CD4-positive, alpha-beta T cell treated with Interleukin-4 for 1 hour (primary cell): ENCODE data around the gene SLC35F6.
"Not testable (repeated sequence)": the region's sequence is repeated elsewhere in the genome, so short reads cannot be mapped to it uniquely, and the experiment has no call there.

ENCODE experiments used
- DNase-seq, 2 donors: peaks; one replicate each; pipeline ENCODE4 v3.0.0-alpha.2; 2020 to 2022

Gene SLC35F6

DNA sequence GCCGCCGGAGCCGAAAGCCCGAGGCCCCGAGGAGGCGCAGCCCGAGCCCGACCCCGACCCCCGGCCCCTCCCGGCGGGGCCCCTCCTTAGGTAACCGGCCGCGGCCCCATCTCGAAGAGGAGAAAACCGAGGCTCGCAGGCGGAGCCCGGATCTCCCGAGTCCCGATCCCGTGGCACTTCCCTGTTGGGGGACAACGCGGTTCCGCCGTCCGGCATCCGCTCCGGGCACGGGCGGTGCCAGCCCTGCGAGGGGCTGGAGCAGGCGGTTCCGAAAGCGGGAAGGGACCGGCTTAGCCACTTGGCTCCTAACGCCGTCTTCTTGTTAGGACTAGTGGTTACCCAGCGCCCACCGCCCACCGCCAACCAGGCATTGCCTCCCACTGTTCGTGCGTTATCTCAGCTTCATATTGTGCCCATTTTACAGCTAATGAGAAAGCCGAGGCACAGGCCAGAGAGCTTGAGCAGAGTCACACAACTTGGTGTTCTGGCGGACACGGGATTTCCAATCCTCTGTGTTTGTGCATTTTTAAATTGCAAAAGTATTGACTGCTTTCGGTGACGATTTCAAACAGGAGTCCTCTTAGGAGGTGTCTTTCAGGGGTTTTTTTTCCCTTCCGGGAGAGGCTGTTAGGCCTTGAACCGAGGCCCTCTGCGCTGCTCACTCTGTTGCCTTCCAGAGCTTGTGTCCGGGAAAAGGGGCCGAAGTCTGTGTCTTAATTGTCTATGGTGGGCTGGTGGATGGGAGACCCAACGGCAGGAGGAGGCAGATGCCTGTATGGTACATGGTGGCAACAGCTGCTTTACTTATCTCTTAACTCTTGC, 22.3 kb downstream of the SLC35F6 start:
- DNase-seq = no peak

DNA sequence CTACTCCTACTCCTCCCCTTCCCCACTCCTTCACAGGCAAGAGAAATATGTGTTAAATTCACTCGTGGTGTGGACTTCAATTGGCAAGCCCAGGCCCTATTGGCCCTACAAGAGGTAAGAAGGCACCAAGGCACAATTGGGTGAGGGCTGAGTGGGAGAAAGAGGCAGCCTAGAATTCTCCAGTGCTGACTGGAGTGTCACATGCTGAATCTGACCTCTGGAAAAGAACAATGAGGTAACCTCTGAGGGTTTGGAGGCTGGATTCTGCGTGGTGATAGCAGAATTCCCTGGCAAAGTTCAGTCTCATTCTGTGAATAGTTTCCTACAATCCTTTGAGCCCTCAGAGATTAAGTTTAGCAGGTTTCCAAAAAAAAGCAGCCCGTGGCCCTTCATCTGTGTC, 28.6 kb downstream of the SLC35F6 start:
- no peak for DNase-seq

DNA sequence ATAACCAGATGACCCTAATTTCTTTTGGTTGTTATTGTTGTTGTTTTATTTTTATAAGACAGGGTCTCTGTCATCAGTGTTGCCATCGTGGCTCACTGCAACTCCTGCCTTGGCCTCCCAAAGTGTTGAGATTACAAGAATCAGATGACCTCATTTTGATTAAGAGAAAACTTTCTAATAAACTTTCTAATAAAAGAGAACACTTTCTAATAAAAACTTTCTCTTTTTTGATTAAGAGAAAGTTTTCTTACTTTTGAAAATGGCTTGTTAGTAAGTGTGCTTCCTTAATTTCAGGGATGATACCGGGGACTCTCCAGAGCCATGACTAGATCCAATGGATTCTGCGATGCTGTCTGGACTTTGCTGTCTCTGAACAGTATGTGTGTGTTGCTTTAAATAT, 29.4 kb downstream of the SLC35F6 start:
- DNase-seq = no peak

DNA sequence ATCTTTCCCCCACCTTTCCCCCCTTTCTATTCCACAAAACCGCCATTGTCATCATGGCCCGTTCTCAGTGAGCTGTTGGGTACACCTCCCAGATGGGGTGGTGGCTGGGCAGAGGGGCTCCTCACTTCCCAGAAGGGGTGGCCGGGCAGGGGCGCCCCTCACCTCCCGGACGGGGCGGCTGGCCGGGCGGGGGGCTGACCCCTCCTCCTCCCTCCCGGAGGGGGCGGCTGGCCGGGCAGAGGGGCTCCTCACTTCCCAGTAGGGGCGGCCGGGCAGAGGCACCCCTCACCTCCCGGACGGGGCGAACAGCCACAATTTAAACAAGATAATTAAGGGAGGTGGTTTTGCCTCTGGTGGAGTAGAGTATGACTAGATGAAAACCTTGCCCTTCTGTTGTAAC, 31.1 kb downstream of the SLC35F6 start:
- not testable (repeated sequence) for DNase-seq

DNA sequence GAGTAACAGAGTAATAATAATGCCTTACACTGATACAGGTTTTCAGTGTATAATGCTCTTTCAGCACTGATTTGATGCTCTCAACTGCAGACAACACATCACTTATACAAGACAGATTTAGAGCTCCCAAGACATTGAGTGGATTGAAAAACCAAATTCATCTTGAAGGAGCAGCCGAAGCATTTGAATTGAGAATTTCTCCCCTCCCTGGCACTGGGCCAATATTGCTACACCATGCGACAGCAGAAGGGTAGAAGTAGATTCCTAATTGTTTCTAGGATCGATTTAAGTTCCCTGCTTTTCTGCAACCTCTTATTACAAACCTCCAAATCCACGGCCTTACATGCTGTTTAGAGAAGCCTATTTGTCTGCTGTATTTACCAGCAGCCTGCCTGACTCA, 37.2 kb downstream of the SLC35F6 start:
- DNase-seq = no peak

DNA sequence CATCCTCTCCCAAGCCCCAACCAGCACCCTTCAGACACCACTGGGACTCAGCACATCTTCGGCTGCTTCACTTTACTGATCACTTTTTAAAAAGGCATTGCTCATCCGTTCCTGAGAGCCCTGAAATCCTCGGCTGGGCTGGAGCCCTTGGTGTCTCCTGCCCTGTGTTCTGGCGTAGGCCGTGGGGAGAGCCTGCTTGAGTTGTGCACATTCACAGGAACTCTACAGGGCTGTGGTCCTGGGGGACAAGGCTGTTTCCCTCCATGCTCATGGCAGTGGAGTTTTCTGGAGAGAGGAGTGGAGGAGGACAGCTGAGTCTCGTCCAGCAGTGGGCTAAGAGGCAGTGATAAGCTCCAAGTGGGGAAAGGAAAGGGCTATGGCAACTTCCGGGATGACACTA, 37.7 kb downstream of the SLC35F6 start:
- DNase-seq = no peak

DNA sequence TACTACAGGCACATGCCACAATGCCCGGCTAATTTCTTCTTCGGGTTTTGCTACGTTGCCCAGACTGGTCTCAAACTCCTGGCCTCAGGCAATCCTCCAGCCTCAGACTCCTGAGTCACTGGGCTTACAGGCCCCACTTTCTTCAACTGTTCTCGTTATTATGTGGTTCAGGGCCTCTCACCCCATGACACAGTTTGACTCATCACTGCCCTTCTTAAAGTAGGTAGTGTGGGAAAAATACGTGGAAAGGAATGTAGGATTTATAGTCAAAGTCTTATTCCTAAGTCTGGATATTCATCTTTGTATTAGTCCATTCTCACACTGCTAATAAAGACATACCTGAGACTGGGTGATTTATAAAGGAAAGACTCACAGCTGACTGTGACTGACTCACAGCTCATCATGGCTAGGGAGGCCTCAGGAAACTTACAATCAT, 41.2 kb downstream of the SLC35F6 start:
- no peak for DNase-seq

DNA sequence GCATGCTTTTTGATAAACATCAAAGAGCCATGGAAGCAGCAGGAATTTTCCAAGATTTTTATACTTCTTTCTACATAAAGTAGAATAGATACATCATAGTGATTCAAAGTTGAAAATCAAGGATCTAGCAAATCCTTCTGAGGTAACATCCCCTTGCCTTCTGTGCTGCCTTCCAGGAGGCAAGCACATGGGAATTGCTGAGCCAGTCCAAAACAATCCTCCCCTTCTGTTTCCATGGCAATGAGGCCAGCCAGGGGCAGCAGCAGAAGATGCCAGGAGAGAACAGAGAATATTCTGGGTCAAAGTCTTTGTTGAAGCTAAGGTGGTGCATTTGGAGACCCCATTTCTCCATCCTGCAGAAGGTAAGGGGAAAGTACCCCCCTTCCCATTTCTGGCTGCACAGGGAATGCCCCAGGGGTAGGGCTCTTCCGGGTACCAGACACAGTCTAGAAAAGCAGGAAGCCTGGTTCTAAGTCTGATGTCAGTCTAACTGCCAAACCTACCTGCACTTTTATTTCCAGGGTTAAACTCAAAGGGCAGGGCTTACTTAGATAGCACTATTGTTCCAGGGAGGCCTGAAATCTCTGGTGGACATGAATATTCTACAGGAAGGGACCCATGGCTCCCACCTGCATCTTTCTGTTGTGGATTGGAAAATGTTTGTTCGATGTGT, 43.8 kb downstream of the SLC35F6 start:
- no peak for DNase-seq

DNA sequence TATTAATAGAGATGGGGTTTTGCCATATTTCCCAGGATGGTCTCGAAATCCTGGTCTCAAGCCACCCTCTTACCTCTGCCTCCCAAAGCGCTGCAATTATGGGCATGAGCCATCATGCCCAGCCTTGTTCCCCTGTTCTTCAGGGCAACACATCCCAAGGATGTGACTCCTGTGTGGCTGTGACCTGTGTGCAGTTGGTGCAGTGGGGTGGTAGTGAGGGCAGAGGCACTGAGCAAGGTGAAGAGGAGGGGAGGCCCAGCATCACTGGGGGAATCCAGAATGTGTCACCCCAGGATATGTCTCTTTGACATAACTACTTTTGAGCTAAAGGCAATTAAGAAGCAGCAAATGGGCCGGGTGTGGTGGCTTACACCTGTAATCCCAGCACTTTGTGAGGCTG, 45.1 kb downstream of the SLC35F6 start:
- no peak for DNase-seq

DNA sequence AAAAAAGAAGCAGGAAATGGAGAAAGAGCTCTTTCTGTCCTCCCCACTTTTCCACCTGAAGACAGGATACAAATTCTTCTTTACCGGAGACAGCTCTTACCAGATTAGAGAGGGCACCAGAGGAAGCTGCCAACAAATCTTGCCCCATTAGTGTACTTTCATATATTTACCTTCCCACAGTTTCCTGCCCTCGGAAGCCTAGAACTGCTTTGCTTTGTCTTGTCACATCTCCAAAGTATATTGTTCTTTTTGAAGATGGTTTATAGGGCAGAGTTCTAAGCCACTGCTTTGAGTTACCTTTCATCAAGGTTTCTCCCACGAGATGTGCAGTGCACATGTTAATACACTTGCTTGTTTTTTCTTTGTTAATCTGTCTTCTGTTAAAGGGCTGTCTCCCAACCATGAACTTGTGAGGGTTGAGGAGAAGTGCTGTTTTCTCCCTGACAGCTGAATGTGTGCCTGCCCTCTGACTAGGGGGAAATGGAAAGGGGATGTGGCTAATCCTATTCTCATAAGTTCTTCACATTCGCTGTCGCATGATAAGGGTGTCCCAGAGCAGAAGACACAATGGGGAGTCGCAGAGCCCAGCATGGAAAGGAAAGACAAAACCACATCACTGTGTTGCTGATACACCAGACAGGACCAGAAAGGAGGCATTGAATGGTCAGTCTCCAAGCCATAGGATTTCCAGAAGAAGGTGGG, 45.9 kb downstream of the SLC35F6 start:
- DNase-seq = no peak

DNA sequence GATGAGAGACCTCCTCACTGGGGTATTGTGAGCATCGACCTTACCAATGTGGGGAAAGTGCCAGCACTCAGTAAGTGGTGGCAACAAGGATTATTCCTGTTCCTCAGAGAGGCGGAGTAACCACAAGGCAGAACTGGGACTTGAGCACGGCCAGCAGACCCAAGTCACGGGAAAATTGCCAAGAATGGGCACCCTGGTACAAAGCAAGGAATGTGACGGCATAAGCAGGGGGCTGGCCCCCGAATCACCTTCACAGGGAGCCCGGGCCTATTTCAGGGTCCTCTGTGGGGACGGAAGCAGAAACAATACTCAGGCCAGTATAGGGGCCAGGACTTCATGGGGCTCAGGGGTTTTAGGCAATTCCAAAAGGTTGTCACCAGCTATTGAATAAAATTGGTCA, 47.2 kb downstream of the SLC35F6 start:
- DNase-seq = no peak

DNA sequence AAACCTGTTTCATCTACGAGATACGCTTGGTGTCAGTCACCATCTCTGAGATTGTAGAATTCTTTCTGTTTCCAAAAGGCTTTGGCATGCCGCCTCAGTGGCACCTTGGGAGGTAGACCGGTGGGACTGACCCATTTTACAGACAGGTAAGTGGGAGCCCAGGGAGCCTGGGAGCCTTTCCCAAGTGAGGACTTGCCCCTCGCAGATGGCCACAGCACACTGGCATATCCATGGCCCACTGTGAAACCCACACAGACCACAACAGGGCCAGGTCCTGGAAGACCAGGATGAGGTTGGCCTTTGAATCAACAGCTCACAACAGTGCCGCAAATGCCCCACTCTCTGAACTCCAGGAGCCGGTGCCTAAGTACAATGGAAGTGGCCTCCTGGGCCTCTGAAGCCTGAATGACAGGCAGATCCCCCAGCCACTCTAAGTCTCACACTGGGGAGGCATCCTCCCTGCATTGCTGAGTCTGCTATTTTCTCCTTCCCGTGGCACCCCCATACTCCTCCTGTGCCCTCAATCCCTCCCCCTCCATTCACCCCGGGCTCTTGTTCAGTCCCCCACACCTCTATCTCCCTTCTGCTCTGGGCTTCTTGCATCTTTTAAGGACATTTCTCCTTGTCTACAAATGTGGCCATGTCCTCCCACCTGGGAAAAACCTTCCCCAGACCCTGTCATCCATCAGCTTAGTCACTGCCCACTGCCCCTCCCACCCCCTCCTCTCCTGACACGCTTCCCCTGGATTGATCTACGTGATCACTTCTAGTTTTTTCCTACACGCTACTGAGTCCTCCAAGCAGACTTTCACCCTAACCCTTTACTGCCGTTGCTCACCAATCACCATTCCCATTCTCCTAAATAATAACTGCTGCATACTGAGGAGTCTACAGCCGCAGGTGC, 48.0 kb downstream of the SLC35F6 start:
- no peak for DNase-seq

DNA sequence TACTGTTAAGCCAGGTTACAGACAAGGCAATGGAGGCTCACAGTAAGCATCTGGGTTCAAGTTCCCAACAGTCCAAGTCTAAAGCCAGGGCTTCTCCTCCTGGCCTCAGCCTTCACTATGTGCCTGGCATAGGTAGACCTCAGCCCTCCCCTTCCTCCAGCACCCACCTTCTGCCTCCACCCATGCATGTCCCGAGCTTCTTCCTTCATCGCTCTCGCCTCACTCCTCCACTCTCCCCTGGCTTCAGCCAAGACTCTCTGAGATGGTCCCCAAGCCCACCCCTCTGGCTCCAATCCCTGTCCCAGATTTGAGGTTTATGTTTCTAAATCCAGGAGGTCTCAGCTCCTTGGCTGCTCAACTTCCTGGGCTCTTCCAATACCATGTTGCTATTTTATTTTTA, 48.6 kb downstream of the SLC35F6 start:
- no peak for DNase-seq

DNA sequence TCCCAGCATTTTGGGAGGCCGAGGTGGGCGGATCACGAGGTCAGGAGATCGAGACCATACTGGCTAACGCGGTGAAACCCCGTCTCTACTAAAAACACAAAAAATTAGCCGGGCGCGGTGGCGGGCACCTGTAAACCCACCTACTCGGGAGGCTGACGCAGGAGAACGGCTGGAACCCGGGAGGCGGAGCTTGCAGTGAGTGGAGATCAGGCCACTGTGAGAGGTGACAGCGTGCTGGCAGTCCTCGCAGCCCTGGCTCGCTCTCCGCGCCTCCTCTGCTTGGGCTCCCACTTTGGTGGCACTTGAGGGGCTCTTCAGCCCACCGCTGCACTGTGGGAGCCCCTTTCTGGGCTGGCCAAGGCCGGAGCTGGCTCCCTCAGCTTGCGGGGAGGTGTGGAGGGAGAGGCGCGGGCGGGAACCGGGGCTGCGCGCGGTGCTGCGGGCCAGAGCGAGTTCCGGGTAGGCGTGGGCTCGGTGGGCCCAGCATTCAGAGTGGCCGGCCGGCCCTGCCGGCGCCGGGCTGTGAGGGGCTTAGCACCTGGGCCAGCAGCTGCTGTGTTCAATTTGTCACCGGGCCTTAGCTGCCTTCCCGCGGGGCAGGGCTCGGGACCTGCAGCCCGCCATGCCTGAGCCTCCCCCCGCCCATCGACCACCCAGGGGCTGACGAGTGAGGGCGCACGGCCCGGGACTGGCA, 50.1 kb downstream of the SLC35F6 start:
- not testable (repeated sequence) for DNase-seq

DNA sequence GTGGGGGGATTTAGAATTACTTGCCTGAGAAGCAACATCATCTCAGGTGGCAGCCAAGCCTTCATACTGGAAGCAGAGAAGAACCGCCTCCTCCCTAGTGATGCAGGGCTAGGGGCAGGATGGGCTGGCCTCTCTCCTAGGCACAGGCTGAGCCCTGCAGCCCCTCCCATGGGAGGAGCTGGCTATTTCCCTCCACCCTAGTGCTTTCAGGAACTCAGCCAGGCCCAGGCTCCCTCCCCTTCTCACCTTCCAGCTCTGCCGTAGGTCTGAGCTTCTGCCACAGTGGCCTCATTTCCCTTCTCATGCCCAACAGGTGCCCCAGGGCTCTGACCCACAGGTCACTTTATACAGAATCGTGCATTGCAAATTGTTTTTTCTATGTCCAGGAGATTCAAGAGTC, 52.8 kb downstream of the SLC35F6 start:
- DNase-seq = no peak

DNA sequence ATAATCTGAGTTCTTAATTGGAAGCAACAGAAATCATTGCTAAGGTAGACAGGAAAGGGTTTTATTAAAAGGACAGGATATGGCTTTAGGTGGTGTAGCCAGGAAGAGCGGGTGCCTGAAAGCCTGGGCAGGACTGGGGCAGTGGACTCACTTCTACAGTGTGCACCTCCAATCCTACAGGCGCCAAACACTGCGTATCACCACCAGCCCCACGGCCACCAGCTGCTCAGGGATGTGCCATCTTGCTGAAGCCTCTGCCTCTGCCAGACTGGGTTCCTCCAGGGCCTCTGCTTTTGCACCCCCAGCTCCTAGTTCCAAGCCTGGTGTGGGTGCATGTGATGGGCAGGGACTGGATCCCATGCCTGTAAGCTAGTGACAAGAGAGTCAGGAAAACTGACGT, 54.2 kb downstream of the SLC35F6 start:
- no peak for DNase-seq

DNA sequence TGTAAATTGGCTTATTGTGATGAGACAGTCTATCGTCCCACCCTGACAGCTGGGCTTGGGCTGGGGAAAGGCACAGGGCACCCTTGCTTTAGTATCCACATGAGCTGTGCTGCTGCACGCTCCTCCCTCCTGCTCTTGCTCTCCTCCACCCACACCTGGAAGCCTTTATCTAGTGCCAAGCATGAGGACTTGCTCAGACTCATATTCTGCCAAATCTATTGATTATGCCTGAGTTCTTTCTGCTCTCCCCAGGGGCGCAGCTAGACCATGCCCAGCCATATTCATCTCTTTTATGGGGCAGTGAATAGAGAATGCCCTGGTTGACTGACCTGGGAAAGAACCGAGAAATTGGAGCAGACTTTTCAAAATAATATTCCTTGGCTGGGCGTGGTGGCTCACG, 54.9 kb downstream of the SLC35F6 start:
- DNase-seq = no peak

DNA sequence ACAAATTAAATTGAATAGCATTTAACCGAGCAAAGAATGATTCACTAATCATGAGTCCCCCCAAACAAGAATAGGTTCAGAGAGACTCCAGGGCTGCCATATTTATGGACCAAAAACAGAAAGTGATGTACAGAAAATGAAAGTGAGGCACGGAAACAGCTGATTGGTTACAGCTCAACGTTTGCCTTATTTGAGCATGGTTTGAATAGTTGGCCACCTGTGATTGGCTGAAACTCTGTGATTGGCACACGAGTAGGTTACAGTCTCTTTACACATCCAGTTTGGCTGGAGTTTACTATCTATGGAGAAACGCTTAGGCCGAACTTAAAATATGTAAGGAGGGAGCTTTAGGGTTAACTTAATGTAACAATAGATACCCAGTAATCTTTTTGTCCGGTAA, 56.8 kb downstream of the SLC35F6 start:
- DNase-seq = no peak

DNA sequence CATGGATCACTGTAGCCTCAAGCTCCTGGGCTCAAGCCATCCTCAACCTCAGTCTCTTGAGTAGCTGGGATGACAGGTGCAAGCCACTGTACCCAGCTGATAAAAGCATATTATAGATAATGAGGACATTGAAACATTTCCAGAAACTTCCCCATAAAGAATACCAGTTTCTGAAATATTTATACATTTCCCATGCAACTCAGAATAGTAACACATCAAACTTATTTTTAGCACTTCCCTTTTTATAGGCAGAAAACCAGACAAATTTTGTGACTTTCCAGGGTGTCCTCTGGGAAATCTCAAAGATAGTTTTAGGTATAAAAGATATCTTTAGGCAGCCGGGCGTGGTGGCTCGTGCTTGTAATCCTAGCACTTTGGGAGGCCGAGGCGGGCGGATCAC, 58.8 kb downstream of the SLC35F6 start:
- DNase-seq = no peak
